Liver (tissue), 9 donors: ENCODE results near the gene CA9. TPM values are rescaled to one million over a fixed set of nuclear protein-coding genes. Genes with fewer than 3 reads are reported as not detected.

ENCODE experiments used
- DNase-seq: peaks from one replicate; pipeline ENCODE4 v3.0.0-alpha.2; 2017; ENCODE audit warnings: low spot score
- H3K27ac ChIP-seq, 2 donors: one replicate each; pipeline ENCODE4 v1.7.0; 2013; ENCODE audit warnings: inconsistent platforms in 2 of 2, low read length in 2 of 2, control low read depth in 1 of 2, low read depth in 1 of 2, mild to moderate bottlenecking in 1 of 2
- H3K27me3 ChIP-seq, 4 donors: one replicate each; pipeline versions ENCODE4 v1.6.1 to v1.7.0; 2013; ENCODE audit warnings: low read length in 3 of 4, inconsistent platforms in 1 of 4, mild to moderate bottlenecking in 1 of 4, moderate library complexity in 1 of 4; ENCODE audit not compliant: control insufficient read depth in 4 of 4, insufficient read depth in 4 of 4
- H3K36me3 ChIP-seq, 4 donors: one replicate each; pipeline versions ENCODE4 v1.6.1 to v1.7.0; 2013; ENCODE audit warnings: low read length in 3 of 4, mild to moderate bottlenecking in 3 of 4, low read depth in 1 of 4, moderate library complexity in 1 of 4; ENCODE audit not compliant: control insufficient read depth in 4 of 4, insufficient read depth in 3 of 4
- H3K4me1 ChIP-seq, 4 donors: one replicate each; pipeline versions ENCODE4 v1.6.1 to v1.7.0; 2013; ENCODE audit warnings: low read length in 3 of 4, mild to moderate bottlenecking in 3 of 4, moderate library complexity in 1 of 4; ENCODE audit not compliant: control insufficient read depth in 4 of 4, insufficient read depth in 4 of 4
- H3K4me3 ChIP-seq, 3 donors: one replicate each; pipeline versions ENCODE4 v1.6.1 to v1.7.0; 2013; ENCODE audit warnings: low read length in 3 of 3, control low read depth in 1 of 3, low read depth in 1 of 3, mild to moderate bottlenecking in 1 of 3
- H3K9ac ChIP-seq, 2 donors: one replicate each; pipeline ENCODE4 v1.7.0; 2013; ENCODE audit warnings: low read length in 2 of 2, mild to moderate bottlenecking in 2 of 2, moderate library complexity in 2 of 2, control low read depth in 1 of 2, low read depth in 1 of 2
- H3K9me3 ChIP-seq, 4 donors: one replicate each; pipeline versions ENCODE4 v1.6.1 to v1.7.0; 2013; ENCODE audit warnings: low read length in 3 of 4; ENCODE audit not compliant: control insufficient read depth in 4 of 4
- ATF3 ChIP-seq: IDR thresholded peaks from 2 replicates; pipeline ENCODE4 v1.6.1; 2016; ENCODE audit warnings: antibody characterized with exemption
- CTCF ChIP-seq: fragments of 150-350 bp; IDR thresholded peaks from 2 replicates; pipeline ENCODE4 v1.5.1; 2017; ENCODE audit warnings: improper control_type of control experiment, low read depth, low read length; ENCODE audit not compliant: missing input control
- EGR1 ChIP-seq, 2 donors: IDR thresholded peaks; 2 replicates each; pipeline ENCODE4 v1.6.1; 2016 to 2018; ENCODE audit warnings: antibody characterized with exemption in 2 of 2, low read depth in 2 of 2
- FOXA1 ChIP-seq: IDR thresholded peaks from 2 replicates; pipeline ENCODE4 v1.6.1; 2016; ENCODE audit warnings: antibody characterized with exemption
- FOXA2 ChIP-seq: IDR thresholded peaks from 2 replicates; pipeline ENCODE4 v1.6.1; 2016; ENCODE audit warnings: antibody characterized with exemption
- GABPA ChIP-seq, 2 donors: IDR thresholded peaks in 1 of 2; conservative IDR thresholded peaks in 1 of 2; 2 replicates each; pipeline ENCODE4 v1.6.1; 2016; ENCODE audit warnings: antibody characterized with exemption in 2 of 2, mild to moderate bottlenecking in 1 of 2, moderate library complexity in 1 of 2
- HNF4A ChIP-seq, 2 donors: conservative IDR thresholded peaks; 2 replicates each; pipeline ENCODE4 v1.6.1; 2016; ENCODE audit warnings: antibody characterized with exemption in 2 of 2, mild to moderate bottlenecking in 2 of 2
- HNF4G ChIP-seq: IDR thresholded peaks from 2 replicates; pipeline ENCODE4 v1.6.1; 2016; ENCODE audit warnings: antibody characterized with exemption
- JUND ChIP-seq, 2 donors: IDR thresholded peaks; 2 replicates each; pipeline ENCODE4 v1.6.1; 2016; ENCODE audit warnings: antibody characterized with exemption in 2 of 2
- NR2F2 ChIP-seq: IDR thresholded peaks from 2 replicates; pipeline ENCODE4 v1.6.1; 2016; ENCODE audit warnings: antibody characterized with exemption
- RAD21 ChIP-seq, 2 donors: IDR thresholded peaks; 2 replicates each; pipeline ENCODE4 v1.6.1; 2016; ENCODE audit warnings: antibody characterized with exemption in 2 of 2, mild to moderate bottlenecking in 2 of 2
- RXRA ChIP-seq, 2 donors: IDR thresholded peaks; 2 replicates each; pipeline ENCODE4 v1.6.1; 2017 to 2018; ENCODE audit warnings: antibody characterized with exemption in 2 of 2, mild to moderate bottlenecking in 1 of 2
- SP1 ChIP-seq: IDR thresholded peaks from 2 replicates; pipeline ENCODE4 v1.6.1; 2018; ENCODE audit warnings: antibody characterized with exemption, mild to moderate bottlenecking
- TAF1 ChIP-seq: conservative IDR thresholded peaks from 2 replicates; pipeline ENCODE4 v1.6.1; 2016; ENCODE audit warnings: antibody characterized with exemption, mild to moderate bottlenecking
- YY1 ChIP-seq: IDR thresholded peaks from 2 replicates; pipeline ENCODE4 v1.6.1; 2016; ENCODE audit warnings: antibody characterized with exemption, mild to moderate bottlenecking
- WGBS: extraction: QIAGEN DNeasy Blood & Tissue Kit; methylation state at CpG from one replicate; pipeline ENCODE4 v1.1.7; 2013; 5-methylcytosine and 5-hydroxymethylcytosine counted together
- polyA plus RNA-seq, 2 donors: library from polyadenylated mRNA; stranded (reverse) in 1 of 2; unstranded in 1 of 2; fragments of 200-250 nt in 1 of 2; fragments of >200 nt in 1 of 2; fragmentation: Nextera tagmentation in 1 of 2; extraction: Ambion mirVana in 1 of 2; gene quantifications; one replicate each; pipeline versions ENCODE4 v1.2.1 to v1.2.3, GENCODE V29; 2013 to 2015
- total RNA-seq, 2 donors: library from RNA; depleted of rRNA; stranded (reverse); fragments of >200 nt; gene quantifications; one replicate each; pipeline ENCODE4 v1.2.3, GENCODE V29; 2014
- TF ChIP-seq, protein P1 (sequence below): IDR thresholded peaks from 2 replicates; pipeline ENCODE4 v1.6.1; 2016; ENCODE audit warnings: antibody characterized with exemption
- TF ChIP-seq, protein P2 (sequence below): IDR thresholded peaks from 2 replicates; pipeline ENCODE4 v1.6.1; 2016; ENCODE audit warnings: antibody characterized with exemption, mild to moderate bottlenecking
- TF ChIP-seq, protein P3 (sequence below): IDR thresholded peaks from 2 replicates; pipeline ENCODE4 v1.6.1; 2016; ENCODE audit warnings: antibody characterized with exemption
- donor health status: healthy.
- donor health status: healthy.
- donor health status: healthy.
- donor health status: healthy.
- donor health status: healthy.

Gene CA9
- total and polyA plus RNA-seq, 4 donors = 0.47 to 2.2 (median 0.80) TPM

DNA sequence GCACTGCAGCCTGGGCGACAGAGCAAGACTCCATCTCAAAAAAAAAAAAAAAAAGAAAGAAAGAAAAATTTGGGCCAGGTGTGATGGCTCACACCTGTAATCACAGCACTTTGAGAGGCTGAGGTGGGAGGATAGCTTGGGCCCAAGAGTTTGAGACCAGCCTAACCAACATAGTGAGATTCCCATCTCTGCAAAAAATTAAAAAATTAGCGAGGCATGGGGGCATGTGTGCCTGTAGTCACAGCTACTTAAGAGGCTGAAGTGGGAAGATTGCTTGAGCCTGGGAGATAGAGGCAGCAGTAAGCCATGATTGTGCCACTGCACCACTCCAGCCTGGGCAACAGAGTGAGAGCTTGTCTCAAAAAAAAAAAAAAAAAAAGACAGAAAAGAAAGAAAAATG is 20.1 kb upstream of the CA9 start:
- Histone ChIP-seq H3K9ac (no peak overlapping the region), H3K9me3 (no peaks in the 10 kb centered on the region), H3K27me3 (no peaks in the 10 kb centered on the region), H3K36me3 (no peaks in the 10 kb centered on the region), H3K27ac (no peak overlapping the region), H3K4me1 (peaks cover 0 to 7% (median 1%) of the 10 kb centered on the region in 4 donors), H3K4me3 (no peak overlapping the region)
- no peak for TF ChIP-seq NR2F2
- TF ChIP-seq CTCF = no peak
- no peak for TF ChIP-seq EGR1 (IDR thresholded peaks at IDR 0.05; ENCODE audit: low read depth in 2 of 2)
- TF ChIP-seq SP1 = no peak
- no peak for TF ChIP-seq TAF1
- TF ChIP-seq FOXA2 = no peak
- no peak for TF ChIP-seq GABPA (IDR thresholded peaks at IDR 0.05 in 1 of 2, conservative IDR thresholded peaks at IDR 0.05 in 1 of 2)
- no peak for TF ChIP-seq RXRA (IDR thresholded peaks at IDR 0.05)
- TF ChIP-seq, protein P1, sequence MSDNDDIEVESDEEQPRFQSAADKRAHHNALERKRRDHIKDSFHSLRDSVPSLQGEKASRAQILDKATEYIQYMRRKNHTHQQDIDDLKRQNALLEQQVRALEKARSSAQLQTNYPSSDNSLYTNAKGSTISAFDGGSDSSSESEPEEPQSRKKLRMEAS = no peak
- TF ChIP-seq YY1 = no peak
- TF ChIP-seq HNF4A (conservative IDR thresholded peaks at IDR 0.05) = no peak
- TF ChIP-seq JUND (IDR thresholded peaks at IDR 0.05) = no peak
- TF ChIP-seq, protein P2, sequence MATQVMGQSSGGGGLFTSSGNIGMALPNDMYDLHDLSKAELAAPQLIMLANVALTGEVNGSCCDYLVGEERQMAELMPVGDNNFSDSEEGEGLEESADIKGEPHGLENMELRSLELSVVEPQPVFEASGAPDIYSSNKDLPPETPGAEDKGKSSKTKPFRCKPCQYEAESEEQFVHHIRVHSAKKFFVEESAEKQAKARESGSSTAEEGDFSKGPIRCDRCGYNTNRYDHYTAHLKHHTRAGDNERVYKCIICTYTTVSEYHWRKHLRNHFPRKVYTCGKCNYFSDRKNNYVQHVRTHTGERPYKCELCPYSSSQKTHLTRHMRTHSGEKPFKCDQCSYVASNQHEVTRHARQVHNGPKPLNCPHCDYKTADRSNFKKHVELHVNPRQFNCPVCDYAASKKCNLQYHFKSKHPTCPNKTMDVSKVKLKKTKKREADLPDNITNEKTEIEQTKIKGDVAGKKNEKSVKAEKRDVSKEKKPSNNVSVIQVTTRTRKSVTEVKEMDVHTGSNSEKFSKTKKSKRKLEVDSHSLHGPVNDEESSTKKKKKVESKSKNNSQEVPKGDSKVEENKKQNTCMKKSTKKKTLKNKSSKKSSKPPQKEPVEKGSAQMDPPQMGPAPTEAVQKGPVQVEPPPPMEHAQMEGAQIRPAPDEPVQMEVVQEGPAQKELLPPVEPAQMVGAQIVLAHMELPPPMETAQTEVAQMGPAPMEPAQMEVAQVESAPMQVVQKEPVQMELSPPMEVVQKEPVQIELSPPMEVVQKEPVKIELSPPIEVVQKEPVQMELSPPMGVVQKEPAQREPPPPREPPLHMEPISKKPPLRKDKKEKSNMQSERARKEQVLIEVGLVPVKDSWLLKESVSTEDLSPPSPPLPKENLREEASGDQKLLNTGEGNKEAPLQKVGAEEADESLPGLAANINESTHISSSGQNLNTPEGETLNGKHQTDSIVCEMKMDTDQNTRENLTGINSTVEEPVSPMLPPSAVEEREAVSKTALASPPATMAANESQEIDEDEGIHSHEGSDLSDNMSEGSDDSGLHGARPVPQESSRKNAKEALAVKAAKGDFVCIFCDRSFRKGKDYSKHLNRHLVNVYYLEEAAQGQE = no peak
- no peak for TF ChIP-seq ATF3
- TF ChIP-seq FOXA1 = no peak
- TF ChIP-seq, protein P3, sequence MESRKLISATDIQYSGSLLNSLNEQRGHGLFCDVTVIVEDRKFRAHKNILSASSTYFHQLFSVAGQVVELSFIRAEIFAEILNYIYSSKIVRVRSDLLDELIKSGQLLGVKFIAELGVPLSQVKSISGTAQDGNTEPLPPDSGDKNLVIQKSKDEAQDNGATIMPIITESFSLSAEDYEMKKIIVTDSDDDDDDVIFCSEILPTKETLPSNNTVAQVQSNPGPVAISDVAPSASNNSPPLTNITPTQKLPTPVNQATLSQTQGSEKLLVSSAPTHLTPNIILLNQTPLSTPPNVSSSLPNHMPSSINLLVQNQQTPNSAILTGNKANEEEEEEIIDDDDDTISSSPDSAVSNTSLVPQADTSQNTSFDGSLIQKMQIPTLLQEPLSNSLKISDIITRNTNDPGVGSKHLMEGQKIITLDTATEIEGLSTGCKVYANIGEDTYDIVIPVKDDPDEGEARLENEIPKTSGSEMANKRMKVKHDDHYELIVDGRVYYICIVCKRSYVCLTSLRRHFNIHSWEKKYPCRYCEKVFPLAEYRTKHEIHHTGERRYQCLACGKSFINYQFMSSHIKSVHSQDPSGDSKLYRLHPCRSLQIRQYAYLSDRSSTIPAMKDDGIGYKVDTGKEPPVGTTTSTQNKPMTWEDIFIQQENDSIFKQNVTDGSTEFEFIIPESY = no peak
- TF ChIP-seq HNF4G = no peak
- TF ChIP-seq RAD21 (IDR thresholded peaks at IDR 0.05) = no peak
- 94% methylated on average over 2 of the region's 2 CpGs for WGBS
- DNase-seq = no peak
